Measurements from ENCODE around the gene MYCBPAP. TPM values are rescaled to one million over a fixed set of nuclear protein-coding genes. Genes with fewer than 3 reads are reported as not detected.

Gene MYCBPAP
- total RNA-seq, 3 donors from 2014 or later = 0.66 to 1.9 (median 1.3) TPM

DNA sequence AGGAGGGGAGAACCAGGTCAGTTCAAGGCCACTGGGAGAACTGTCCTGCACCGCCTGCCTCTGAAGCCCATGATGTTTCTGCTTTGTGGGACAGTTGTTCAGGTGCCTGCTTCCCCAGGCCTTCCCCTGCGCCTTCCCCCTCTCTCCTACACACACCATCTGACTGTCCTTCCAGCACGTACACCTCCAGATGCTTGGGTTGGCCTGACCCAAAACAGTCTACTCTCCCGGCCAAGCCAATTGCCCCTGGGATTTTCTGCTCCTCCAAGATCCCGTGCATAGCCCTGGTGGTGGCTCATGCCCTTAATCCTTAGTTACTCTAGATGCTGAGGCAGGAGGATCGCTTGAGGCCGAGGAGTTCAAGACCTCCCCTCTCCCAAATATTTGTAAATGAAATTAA lies 30.3 kb upstream of the MYCBPAP start:
- Histone ChIP-seq H3K27me3 (no peaks in the 10 kb centered on the region), H3K4me3 (peak overlapping the region; percentile 77 to 83 (median 81)), H3K27ac (peak overlapping the region; percentile 93 to 94), H3K4me1 (peaks cover 0 to 7% of the 10 kb centered on the region in 2 donors), H3K9me3 (no peaks in the 10 kb centered on the region), H3K36me3 (no peaks in the 10 kb centered on the region)
- intact Hi-C loops (cut with DNase I; ENCODE audit: low total_unique reads) = no loop called here
- no peak for DNase-seq (ENCODE audit: low spot score in 2 of 2)
- TF ChIP-seq CTCF (IDR thresholded peaks at IDR 0.05) = no peak
- no peak for TF ChIP-seq POLR2AphosphoS5 (IDR thresholded peaks at IDR 0.05)
- TF ChIP-seq POLR2A (IDR thresholded peaks at IDR 0.05) = no peak

GRCh38 chr17:50478391-50479381 lies 29.6 kb upstream of the MYCBPAP start, which contains the start of gene RSAD1:
Gene RSAD1, plus strand, starts transcription at chr17:50478860. Its CDS starts 25 bp downstream, at chr17:50478885.
- H3K4me1 ChIP-seq = peaks cover 0 to 7% of the 10 kb centered on the region in 2 donors

GRCh38 chr17:50479522-50480141 lies 28.6 kb upstream of the MYCBPAP start:
- peak; percentile 71 to 75 for DNase-seq (ENCODE audit: low spot score in 2 of 2)
- Histone ChIP-seq H3K27ac (peak overlapping the region; percentile 93 to 94), H3K4me1 (peaks cover 0 to 7% of the 10 kb centered on the region in 2 donors), H3K27me3 (no peaks in the 10 kb centered on the region), H3K36me3 (no peaks in the 10 kb centered on the region), H3K4me3 (peak overlapping the region; percentile 77 to 83 (median 81)), H3K9me3 (no peaks in the 10 kb centered on the region)
- TF ChIP-seq POLR2A (IDR thresholded peaks at IDR 0.05) (no peak), POLR2AphosphoS5 (IDR thresholded peaks at IDR 0.05) (no peak), CTCF (IDR thresholded peaks at IDR 0.05) (peak; percentile 16 to 54 (median 31))
- intact Hi-C loops (cut with DNase I; ENCODE audit: low total_unique reads) = no loop called here

More at GRCh38 chr17:50478391-50479381, 29.6 kb upstream of the MYCBPAP start, which contains the start of gene RSAD1:
- Histone ChIP-seq H3K36me3 (no peaks in the 10 kb centered on the region), H3K9me3 (no peaks in the 10 kb centered on the region), H3K27me3 (no peaks in the 10 kb centered on the region), H3K27ac (peak within 1 kb of the TSS; percentile 93 to 94), H3K4me3 (peak within 1 kb of the TSS; percentile 77 to 83 (median 81))
- TF ChIP-seq CTCF (IDR thresholded peaks at IDR 0.05) = peak; percentile 79 to 90 (median 89)
- peak; percentile 59 to 82 (median 71) for TF ChIP-seq POLR2AphosphoS5 (IDR thresholded peaks at IDR 0.05)
- TF ChIP-seq POLR2A (IDR thresholded peaks at IDR 0.05) = no peak
- peak; percentile 81 to 85 for DNase-seq (ENCODE audit: low spot score in 2 of 2)
- intact Hi-C loops (cut with DNase I; ENCODE audit: low total_unique reads) = no loop called here

GRCh38 chr17:50480142-50480764 lies 28.0 kb upstream of the MYCBPAP start:
- Histone ChIP-seq H3K4me1 (peaks cover 0 to 7% of the 10 kb centered on the region in 2 donors), H3K4me3 (peak overlapping the region in 1 of 3 donors; percentile 83)
- intact Hi-C loops (cut with DNase I; ENCODE audit: low total_unique reads) = no loop called here

More at GRCh38 chr17:50480142-50480764, 28.0 kb upstream of the MYCBPAP start:
- Histone ChIP-seq H3K27ac (peak overlapping the region; percentile 93 to 94), H3K36me3 (no peaks in the 10 kb centered on the region), H3K27me3 (no peaks in the 10 kb centered on the region), H3K9me3 (no peaks in the 10 kb centered on the region)
- no peak for DNase-seq (ENCODE audit: low spot score in 2 of 2)
- TF ChIP-seq POLR2A (IDR thresholded peaks at IDR 0.05) (no peak), CTCF (IDR thresholded peaks at IDR 0.05) (no peak), POLR2AphosphoS5 (IDR thresholded peaks at IDR 0.05) (no peak)
